A549 (cell line): Measurements from ENCODE around the gene CLCF1.

Experiments used
- CBX8 ChIP-seq: fragments of 200-600 bp; sonication (generic); IDR thresholded peaks from 2 replicates; pipeline ENCODE4 v1.6.1; 2016
- FOSL2 ChIP-seq, 2 experiments: fragments of 450-650 bp in 1 of 2; fragments of >200 bp in 1 of 2; sonication (Bioruptor Twin) in 1 of 2; formaldehyde crosslinking; IDR thresholded peaks; 2 replicates each; pipeline versions ENCODE4 v1.5.0 to v1.6.1; 2016 to 2020; ENCODE audit warnings: mild to moderate bottlenecking in 1 of 2, moderate library complexity in 1 of 2
- JUN ChIP-seq, 2 experiments: fragments of >200 bp; sonication (Bioruptor Twin); formaldehyde crosslinking; IDR thresholded peaks; 2 replicates in 1 of 2; 3 replicates in 1 of 2; pipeline ENCODE4 v1.6.1; 2016 to 2017
- NFE2L2 ChIP-seq: fragments of 150-350 bp; conservative IDR thresholded peaks from 2 replicates; pipeline ENCODE4 v1.6.1; 2014; ENCODE audit warnings: low read length
- SMC3 ChIP-seq: fragments of >200 bp; sonication (Bioruptor Twin); formaldehyde crosslinking; IDR thresholded peaks from 3 replicates; pipeline ENCODE4 v1.6.1; 2018; ENCODE audit warnings: inconsistent platforms
- ZFP36 ChIP-seq: fragments of 450-650 bp; IDR thresholded peaks from 2 replicates; pipeline ENCODE4 v1.6.1; 2014; ENCODE audit warnings: borderline replicate concordance; ENCODE audit not compliant: partially characterized antibody
- TF ChIP-seq, protein P1 (sequence below): fragments of >200 bp; sonication (Bioruptor Twin); formaldehyde crosslinking; IDR thresholded peaks from 3 replicates; pipeline ENCODE4 v1.5.1; 2016
- TF ChIP-seq, protein P2 (sequence below): fragments of 150-350 bp; IDR thresholded peaks from 2 replicates; pipeline ENCODE4 v1.6.1; 2014; ENCODE audit warnings: low read depth, mild to moderate bottlenecking, low read length
- TF ChIP-seq, protein P3 (sequence below): fragments of 200-600 bp; sonication (generic); IDR thresholded peaks from 2 replicates; pipeline ENCODE4 v1.6.1; 2016; ENCODE audit warnings: antibody characterized with exemption, mild to moderate bottlenecking, moderate library complexity

GRCh38 chr11:67356864-67357561 lies 16.4 kb downstream of the CLCF1 start:
- TF ChIP-seq CBX8 (no peak), FOSL2 (IDR thresholded peaks at IDR 0.05) (no peak), FOSL2 (CRISPR knock-in tag; IDR thresholded peaks at IDR 0.05) (peak; percentile 19; the same call in 1 of the 2 replicates), NFE2L2 (no peak), JUN (IDR thresholded peaks at IDR 0.05) (no peak), SMC3 (peak; percentile 97), ZFP36 (no peak)
- TF ChIP-seq, protein P1, sequence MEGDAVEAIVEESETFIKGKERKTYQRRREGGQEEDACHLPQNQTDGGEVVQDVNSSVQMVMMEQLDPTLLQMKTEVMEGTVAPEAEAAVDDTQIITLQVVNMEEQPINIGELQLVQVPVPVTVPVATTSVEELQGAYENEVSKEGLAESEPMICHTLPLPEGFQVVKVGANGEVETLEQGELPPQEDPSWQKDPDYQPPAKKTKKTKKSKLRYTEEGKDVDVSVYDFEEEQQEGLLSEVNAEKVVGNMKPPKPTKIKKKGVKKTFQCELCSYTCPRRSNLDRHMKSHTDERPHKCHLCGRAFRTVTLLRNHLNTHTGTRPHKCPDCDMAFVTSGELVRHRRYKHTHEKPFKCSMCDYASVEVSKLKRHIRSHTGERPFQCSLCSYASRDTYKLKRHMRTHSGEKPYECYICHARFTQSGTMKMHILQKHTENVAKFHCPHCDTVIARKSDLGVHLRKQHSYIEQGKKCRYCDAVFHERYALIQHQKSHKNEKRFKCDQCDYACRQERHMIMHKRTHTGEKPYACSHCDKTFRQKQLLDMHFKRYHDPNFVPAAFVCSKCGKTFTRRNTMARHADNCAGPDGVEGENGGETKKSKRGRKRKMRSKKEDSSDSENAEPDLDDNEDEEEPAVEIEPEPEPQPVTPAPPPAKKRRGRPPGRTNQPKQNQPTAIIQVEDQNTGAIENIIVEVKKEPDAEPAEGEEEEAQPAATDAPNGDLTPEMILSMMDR, result peak; percentile 95
- TF ChIP-seq, protein P2, sequence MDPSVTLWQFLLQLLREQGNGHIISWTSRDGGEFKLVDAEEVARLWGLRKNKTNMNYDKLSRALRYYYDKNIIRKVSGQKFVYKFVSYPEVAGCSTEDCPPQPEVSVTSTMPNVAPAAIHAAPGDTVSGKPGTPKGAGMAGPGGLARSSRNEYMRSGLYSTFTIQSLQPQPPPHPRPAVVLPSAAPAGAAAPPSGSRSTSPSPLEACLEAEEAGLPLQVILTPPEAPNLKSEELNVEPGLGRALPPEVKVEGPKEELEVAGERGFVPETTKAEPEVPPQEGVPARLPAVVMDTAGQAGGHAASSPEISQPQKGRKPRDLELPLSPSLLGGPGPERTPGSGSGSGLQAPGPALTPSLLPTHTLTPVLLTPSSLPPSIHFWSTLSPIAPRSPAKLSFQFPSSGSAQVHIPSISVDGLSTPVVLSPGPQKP, result no peak
- TF ChIP-seq, protein P3, sequence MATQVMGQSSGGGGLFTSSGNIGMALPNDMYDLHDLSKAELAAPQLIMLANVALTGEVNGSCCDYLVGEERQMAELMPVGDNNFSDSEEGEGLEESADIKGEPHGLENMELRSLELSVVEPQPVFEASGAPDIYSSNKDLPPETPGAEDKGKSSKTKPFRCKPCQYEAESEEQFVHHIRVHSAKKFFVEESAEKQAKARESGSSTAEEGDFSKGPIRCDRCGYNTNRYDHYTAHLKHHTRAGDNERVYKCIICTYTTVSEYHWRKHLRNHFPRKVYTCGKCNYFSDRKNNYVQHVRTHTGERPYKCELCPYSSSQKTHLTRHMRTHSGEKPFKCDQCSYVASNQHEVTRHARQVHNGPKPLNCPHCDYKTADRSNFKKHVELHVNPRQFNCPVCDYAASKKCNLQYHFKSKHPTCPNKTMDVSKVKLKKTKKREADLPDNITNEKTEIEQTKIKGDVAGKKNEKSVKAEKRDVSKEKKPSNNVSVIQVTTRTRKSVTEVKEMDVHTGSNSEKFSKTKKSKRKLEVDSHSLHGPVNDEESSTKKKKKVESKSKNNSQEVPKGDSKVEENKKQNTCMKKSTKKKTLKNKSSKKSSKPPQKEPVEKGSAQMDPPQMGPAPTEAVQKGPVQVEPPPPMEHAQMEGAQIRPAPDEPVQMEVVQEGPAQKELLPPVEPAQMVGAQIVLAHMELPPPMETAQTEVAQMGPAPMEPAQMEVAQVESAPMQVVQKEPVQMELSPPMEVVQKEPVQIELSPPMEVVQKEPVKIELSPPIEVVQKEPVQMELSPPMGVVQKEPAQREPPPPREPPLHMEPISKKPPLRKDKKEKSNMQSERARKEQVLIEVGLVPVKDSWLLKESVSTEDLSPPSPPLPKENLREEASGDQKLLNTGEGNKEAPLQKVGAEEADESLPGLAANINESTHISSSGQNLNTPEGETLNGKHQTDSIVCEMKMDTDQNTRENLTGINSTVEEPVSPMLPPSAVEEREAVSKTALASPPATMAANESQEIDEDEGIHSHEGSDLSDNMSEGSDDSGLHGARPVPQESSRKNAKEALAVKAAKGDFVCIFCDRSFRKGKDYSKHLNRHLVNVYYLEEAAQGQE, result no peak
